Heart left ventricle (tissue), 16 donors: Measurements from ENCODE around the gene C2CD2L. TPM values are rescaled to one million over a fixed set of nuclear protein-coding genes. Genes with fewer than 3 reads are reported as not detected.

ENCODE experiments used
- ATAC-seq, 4 donors: fragments of 200-7000 bp; cut with Tn5 transposase; one replicate each; pipeline ENCODE4 v1.9.1; 2020 to 2022; ENCODE audit warnings: moderate library complexity in 4 of 4, mild to moderate bottlenecking in 3 of 4, moderate number of reproducible peaks in 1 of 4
- DNase-seq, 5 donors: peaks; one replicate each; pipeline ENCODE4 v3.0.0-alpha.2; 2020
- H3K27ac ChIP-seq, 12 donors: fragments of 200-600 bp; sonication (generic) in 4 of 12; one replicate each; pipeline versions ENCODE4 v1.5.0 to v1.8.0; 2016 to 2022; ENCODE audit warnings: mild to moderate bottlenecking in 2 of 12
- H3K27me3 ChIP-seq, 9 donors: fragments of 200-600 bp; sonication (generic) in 2 of 9; one replicate each; pipeline versions ENCODE4 v1.5.1 to v1.8.0; 2016 to 2022; ENCODE audit warnings: mild to moderate bottlenecking in 3 of 9
- H3K36me3 ChIP-seq, 9 donors: fragments of 200-600 bp; sonication (generic) in 2 of 9; one replicate each; pipeline versions ENCODE4 v1.5.0 to v1.8.0; 2018 to 2022; ENCODE audit warnings: mild to moderate bottlenecking in 2 of 9
- H3K4me1 ChIP-seq, 12 donors: fragments of 200-600 bp; sonication (generic) in 4 of 12; one replicate each; pipeline versions ENCODE4 v1.5.0 to v1.8.0; 2016 to 2022; ENCODE audit warnings: mild to moderate bottlenecking in 3 of 12
- H3K4me3 ChIP-seq, 12 donors: fragments of 200-600 bp; sonication (generic) in 4 of 12; one replicate each; pipeline versions ENCODE4 v1.5.0 to v1.8.0; 2017 to 2022; ENCODE audit warnings: mild to moderate bottlenecking in 9 of 12, moderate library complexity in 4 of 12
- H3K9me3 ChIP-seq, 12 donors: fragments of 200-600 bp; sonication (generic) in 4 of 12; one replicate each; pipeline versions ENCODE4 v1.5.0 to v1.8.0; 2016 to 2022; ENCODE audit warnings: mild to moderate bottlenecking in 1 of 12
- CTCF ChIP-seq, 12 donors: fragments of 200-600 bp; sonication (generic) in 4 of 12; IDR thresholded peaks; one replicate each; pipeline versions ENCODE4 v1.5.0 to v1.8.0; 2018 to 2022; ENCODE audit warnings: antibody characterized with exemption in 12 of 12, mild to moderate bottlenecking in 5 of 12
- POLR2A ChIP-seq, 2 donors: fragments of 450-650 bp; IDR thresholded peaks; one replicate each; pipeline ENCODE4 v1.6.1; 2017; ENCODE audit warnings: antibody characterized with exemption in 2 of 2, mild to moderate bottlenecking in 2 of 2, moderate library complexity in 2 of 2
- WGBS, 4 donors: extraction: QIAGEN DNeasy Blood & Tissue Kit in 2 of 4; methylation state at CpG; one replicate each; pipeline versions ENCODE4 v1.1.5 to v1.1.7; 2013 to 2018; 5-methylcytosine and 5-hydroxymethylcytosine counted together
- intact Hi-C, 10 donors: fragments of 100-400 bp; cut with DNase I; formaldehyde crosslinking; loops; one replicate each; pipeline versions ENCODE4 v1.11.1 to v1.14.2; 2022
- polyA plus RNA-seq, 2 donors: library from polyadenylated mRNA; stranded (reverse); fragments of 200-250 nt; gene quantifications; one replicate each; pipeline ENCODE4 v1.2.3, GENCODE V29; 2013
- total RNA-seq, 9 donors: library from RNA; depleted of rRNA in 2 of 9; stranded (reverse); fragments of >200 nt in 2 of 9; fragmentation: NEBNext Ultra II Directional in 3 of 9; extraction: Animal tissue kit (Norgen Biotek cat#: 25700) in 3 of 9; gene quantifications; one replicate each; pipeline versions ENCODE4 v1.1.0 to v1.2.4, GENCODE V29; 2016 to 2023
- donor health status: ischemic (EF 13 %, LVEDD 7.1; RV severe dilation, severe dysfunction).
- donor health status: healthy with polysubstance abuse.
- donor health status: DM: no; HTN: yes; CAD: no.
- donor health status: DM: no; HTN: no; CAD: no.
- donor health status: ischemic (EF 25% LVEDD 6.9; RV normal size, moderate dysfunction).
- donor health status: ischemic (EF 25% LVEDD 5.7; RV mildly dilated, moderate dysfunction).
- donor health status: healthy.
- donor health status: DM: yes; HTN: yes; CAD: no.
- donor health status: ischemic (EF 35%, LVEDD 5.7; RV mildly dilated, moderate dysfunction).
- donor health status: nonischemic (EF 11% LVEDD 7.7; RV severe dilation, severe dysfunction).
- donor health status: DM: yes; HTN: yes; CAD: no.
- donor health status: PGD.
- donor health status: ischemic (EF 29% LVEDD 5.4; RV normal size, mild dysfunction).
- donor health status: nonischemic (EF 23%, LVEDD 6.1; RV moderate dilation, normal function).

The C2CD2L gene
- total and polyA plus RNA-seq, 11 donors, result 6.6 to 18.3 (median 11.2) TPM

GRCh38 chr11:119110439-119110838, 3.3 kb downstream of the C2CD2L start:
- H3K36me3 ChIP-seq, result peaks cover 0 to 56% (median 42%) of the 10 kb centered on the region in 9 donors

GRCh38 chr11:119111361-119111925, 4.3 kb downstream of the C2CD2L start:
- DNase-seq, result no peak
- Histone ChIP-seq H3K9me3 (no peaks in the 10 kb centered on the region), H3K36me3 (peaks cover 0 to 64% (median 51%) of the 10 kb centered on the region in 9 donors), H3K4me3 (no peak overlapping the region), H3K4me1 (peaks cover 0 to 54% (median 20%) of the 10 kb centered on the region in 12 donors), H3K27ac (no peak overlapping the region), H3K27me3 (no peaks in the 10 kb centered on the region)
- no peak for ATAC-seq
- WGBS, 4 donors, result 91 to 96% (median 94%) methylated on average over 10 to 11 of the region's 11 CpGs
- intact Hi-C loops, result loop anchor here in 1 of 10 donors (10.0 kb wide), 1 partner anchor 203 kb away; the partner anchor contains the start of gene MCAM
- no peak for TF ChIP-seq POLR2A (IDR thresholded peaks at IDR 0.05)
- TF ChIP-seq CTCF (IDR thresholded peaks at IDR 0.05), result no peak

More at GRCh38 chr11:119110439-119110838, 3.3 kb downstream of the C2CD2L start:
- TF ChIP-seq CTCF (IDR thresholded peaks at IDR 0.05) (no peak), POLR2A (IDR thresholded peaks at IDR 0.05) (no peak)
- H3K27me3 ChIP-seq, result no peaks in the 10 kb centered on the region
- no peak overlapping the region for H3K27ac ChIP-seq
- DNase-seq (no peak), ATAC-seq (no peak)
- H3K4me3 ChIP-seq, result no peak overlapping the region
- H3K4me1 ChIP-seq, result peaks cover 0 to 53% (median 23%) of the 10 kb centered on the region in 12 donors
- H3K9me3 ChIP-seq, result no peaks in the 10 kb centered on the region
- WGBS, 4 donors, result 82 to 94% (median 86%) methylated on average over 9 to 10 of the region's 10 CpGs
- intact Hi-C loops, result loop anchor here in 1 of 10 donors (10.0 kb wide), 1 partner anchor 204 kb away; the partner anchor contains the start of gene MCAM

GRCh38 chr11:119112314-119113020, 5.3 kb downstream of the C2CD2L start:
- peaks cover 0 to 72% (median 59%) of the 10 kb centered on the region in 9 donors for H3K36me3 ChIP-seq
- H3K9me3 ChIP-seq, result no peaks in the 10 kb centered on the region
- peaks cover 0 to 58% (median 14%) of the 10 kb centered on the region in 12 donors for H3K4me1 ChIP-seq
- TF ChIP-seq CTCF (IDR thresholded peaks at IDR 0.05), result no peak
- no peak for TF ChIP-seq POLR2A (IDR thresholded peaks at IDR 0.05)
- no peak for ATAC-seq
- H3K27me3 ChIP-seq, result no peaks in the 10 kb centered on the region
- intact Hi-C loops, result loop anchor here in 1 of 10 donors (10.0 kb wide), 1 partner anchor 202 kb away; the partner anchor contains the start of gene MCAM
- DNase-seq, result no peak
- no peak overlapping the region for H3K27ac ChIP-seq
- no peak overlapping the region for H3K4me3 ChIP-seq
- 88 to 94% (median 92%) methylated on average over 11 to 12 of the region's 12 CpGs for whole genome bisulfite sequencing, 4 donors

GRCh38 chr11:119113716-119114115, 6.6 kb downstream of the C2CD2L start:
- peaks cover 0 to 50% (median 7%) of the 10 kb centered on the region in 12 donors for H3K4me1 ChIP-seq
- no peaks in the 10 kb centered on the region for H3K9me3 ChIP-seq
- intact Hi-C loops, result loop anchor here in 1 of 10 donors (10.0 kb wide), 1 partner anchor 201 kb away; the partner anchor contains the start of gene MCAM
- peaks cover 0 to 80% (median 59%) of the 10 kb centered on the region in 9 donors for H3K36me3 ChIP-seq
- 93 to 97% (median 95%) methylated on average over 5 to 9 of the region's 9 CpGs for WGBS, 4 donors
- H3K27me3 ChIP-seq, result no peaks in the 10 kb centered on the region
- TF ChIP-seq CTCF (IDR thresholded peaks at IDR 0.05), result no peak
- ATAC-seq (no peak), DNase-seq (no peak)
- H3K4me3 ChIP-seq, result no peak overlapping the region
- no peak overlapping the region for H3K27ac ChIP-seq
